Subcutaneous abdominal adipose tissue (tissue), 5 donors: Measurements from ENCODE around the gene TLE4.
"Not testable (repeated sequence)": the region's sequence is repeated elsewhere in the genome, so short reads cannot be mapped to it uniquely, and the experiment has no call there.

Source experiments
- H3K27ac ChIP-seq: one replicate; pipeline ENCODE4 v1.7.0; 2013; ENCODE audit warnings: low read depth, mild to moderate bottlenecking, inconsistent platforms, low read length, moderate library complexity
- H3K27me3 ChIP-seq, 5 donors: one replicate each; pipeline ENCODE4 v1.7.0; 2013; ENCODE audit warnings: low read length in 5 of 5, inconsistent platforms in 1 of 5; ENCODE audit not compliant: control insufficient read depth in 5 of 5, insufficient read depth in 4 of 5
- H3K36me3 ChIP-seq, 5 donors: one replicate each; pipeline ENCODE4 v1.7.0; 2013; ENCODE audit warnings: low read length in 5 of 5; ENCODE audit not compliant: control insufficient read depth in 5 of 5, insufficient read depth in 5 of 5
- H3K4me1 ChIP-seq, 5 donors: one replicate each; pipeline ENCODE4 v1.7.0; 2013; ENCODE audit warnings: low read length in 5 of 5, mild to moderate bottlenecking in 3 of 5, moderate library complexity in 1 of 5; ENCODE audit not compliant: control insufficient read depth in 5 of 5, insufficient read depth in 5 of 5
- H3K4me3 ChIP-seq, 5 donors: one replicate each; pipeline ENCODE4 v1.7.0; 2013; ENCODE audit warnings: low read length in 5 of 5, low read depth in 1 of 5
- H3K9ac ChIP-seq, 5 donors: one replicate each; pipeline ENCODE4 v1.7.0; 2013; ENCODE audit warnings: low read length in 5 of 5, mild to moderate bottlenecking in 4 of 5, moderate library complexity in 3 of 5
- H3K9me3 ChIP-seq, 5 donors: one replicate each; pipeline ENCODE4 v1.7.0; 2013; ENCODE audit warnings: low read length in 5 of 5; ENCODE audit not compliant: control insufficient read depth in 5 of 5
- donor health status: healthy.
- donor health status: healthy.
- donor health status: healthy.
- donor health status: healthy.
- donor health status: healthy.

Gene TLE4

GRCh38 chr9:79735023-79735779 is 163.4 kb downstream of the TLE4 start:
- H3K4me3 ChIP-seq = no peak overlapping the region
- H3K9me3 ChIP-seq = peaks cover 0 to 2% (median 0%) of the 10 kb centered on the region in 5 donors
- no peaks in the 10 kb centered on the region for H3K4me1 ChIP-seq
- no peak overlapping the region for H3K27ac ChIP-seq
- H3K36me3 ChIP-seq = no peaks in the 10 kb centered on the region
- H3K27me3 ChIP-seq = no peaks in the 10 kb centered on the region
- no peak overlapping the region for H3K9ac ChIP-seq

GRCh38 chr9:79736051-79736450 is 164.3 kb downstream of the TLE4 start:
- no peak overlapping the region for H3K27ac ChIP-seq
- no peaks in the 10 kb centered on the region for H3K36me3 ChIP-seq
- no peaks in the 10 kb centered on the region for H3K4me1 ChIP-seq
- no peak overlapping the region for H3K4me3 ChIP-seq
- H3K27me3 ChIP-seq = no peaks in the 10 kb centered on the region
- peaks cover 0 to 2% (median 0%) of the 10 kb centered on the region in 5 donors for H3K9me3 ChIP-seq
- no peak overlapping the region for H3K9ac ChIP-seq

- H3K9me3 ChIP-seq = no peaks in the 10 kb centered on the region
Observed at GRCh38 chr9:79741381-79741780, 169.6 kb downstream of the TLE4 start.

GRCh38 chr9:79742110-79742721 is 170.5 kb downstream of the TLE4 start:
- peaks cover 0 to 6% (median 0%) of the 10 kb centered on the region in 5 donors for H3K4me1 ChIP-seq
- H3K27me3 ChIP-seq = no peaks in the 10 kb centered on the region
- no peak overlapping the region for H3K27ac ChIP-seq
- H3K36me3 ChIP-seq = no peaks in the 10 kb centered on the region
- no peaks in the 10 kb centered on the region for H3K9me3 ChIP-seq
- no peak overlapping the region for H3K9ac ChIP-seq
- no peak overlapping the region for H3K4me3 ChIP-seq

More at GRCh38 chr9:79741381-79741780, 169.6 kb downstream of the TLE4 start:
- Histone ChIP-seq H3K4me3 (no peak overlapping the region), H3K9ac (no peak overlapping the region), H3K36me3 (no peaks in the 10 kb centered on the region), H3K27me3 (no peaks in the 10 kb centered on the region), H3K27ac (no peak overlapping the region), H3K4me1 (peaks cover 0 to 6% (median 0%) of the 10 kb centered on the region in 5 donors)

GRCh38 chr9:79744521-79744920 is 172.8 kb downstream of the TLE4 start:
- Histone ChIP-seq H3K27ac (no peak overlapping the region), H3K4me1 (peaks cover 0 to 6% (median 0%) of the 10 kb centered on the region in 5 donors), H3K9me3 (no peaks in the 10 kb centered on the region), H3K9ac (no peak overlapping the region), H3K36me3 (no peaks in the 10 kb centered on the region), H3K27me3 (no peaks in the 10 kb centered on the region), H3K4me3 (no peak overlapping the region)

- Histone ChIP-seq H3K27ac (no peak overlapping the region), H3K27me3 (no peaks in the 10 kb centered on the region), H3K4me3 (no peak overlapping the region), H3K9me3 (no peaks in the 10 kb centered on the region), H3K4me1 (peaks cover 0 to 6% (median 0%) of the 10 kb centered on the region in 5 donors), H3K9ac (no peak overlapping the region), H3K36me3 (no peaks in the 10 kb centered on the region)
Observed at GRCh38 chr9:79745752-79746336, 174.1 kb downstream of the TLE4 start.

GRCh38 chr9:79751895-79752466 is 180.2 kb downstream of the TLE4 start:
- H3K4me1 ChIP-seq, H3K27me3 ChIP-seq, H3K36me3 ChIP-seq, H3K4me3 ChIP-seq, H3K27ac ChIP-seq, H3K9ac ChIP-seq, H3K9me3 ChIP-seq: not testable (repeated sequence)

- Histone ChIP-seq H3K27me3 (no peaks in the 10 kb centered on the region), H3K4me3 (no peak overlapping the region), H3K36me3 (no peaks in the 10 kb centered on the region), H3K4me1 (no peaks in the 10 kb centered on the region), H3K9ac (no peak overlapping the region), H3K9me3 (peaks cover 0 to 4% (median 0%) of the 10 kb centered on the region in 5 donors), H3K27ac (no peak overlapping the region)
Observed at GRCh38 chr9:79756414-79756813, 184.6 kb downstream of the TLE4 start.

GRCh38 chr9:79757074-79757473 is 185.3 kb downstream of the TLE4 start:
- no peaks in the 10 kb centered on the region for H3K27me3 ChIP-seq
- H3K9ac ChIP-seq = no peak overlapping the region
- H3K36me3 ChIP-seq = no peaks in the 10 kb centered on the region
- no peaks in the 10 kb centered on the region for H3K4me1 ChIP-seq
- H3K9me3 ChIP-seq = no peaks in the 10 kb centered on the region
- no peak overlapping the region for H3K27ac ChIP-seq
- H3K4me3 ChIP-seq = no peak overlapping the region
